Stomach (tissue), 9 donors: ENCODE results near the gene CARD14. TPM values are rescaled to one million over a fixed set of nuclear protein-coding genes. Genes with fewer than 3 reads are reported as not detected.

Experiments used
- DNase-seq, 2 donors: peaks; one replicate each; pipeline versions ENCODE4 v3.0.0 to v3.0.0-alpha.2; 2013 to 2019
- H3K27ac ChIP-seq, 5 donors: fragments of 200-600 bp in 4 of 5; sonication (generic) in 4 of 5; one replicate each; pipeline ENCODE4 v1.5.1; 2013 to 2019; ENCODE audit warnings: mild to moderate bottlenecking in 1 of 5, moderate library complexity in 1 of 5
- H3K27me3 ChIP-seq, 3 donors: fragments of 200-600 bp; sonication (generic); one replicate each; pipeline ENCODE4 v1.5.1; 2017 to 2019; ENCODE audit warnings: mixed run types in 1 of 3
- H3K36me3 ChIP-seq, 4 donors: fragments of 200-600 bp; sonication (generic); 1 replicate in 3 of 4; 2 replicates in 1 of 4; pipeline ENCODE4 v1.5.1; 2016 to 2019
- H3K4me1 ChIP-seq, 4 donors: fragments of 200-600 bp; sonication (generic); one replicate each; pipeline ENCODE4 v1.5.1; 2016 to 2019
- H3K4me3 ChIP-seq, 4 donors: fragments of 200-600 bp; sonication (generic) in 3 of 4; one replicate each; pipeline ENCODE4 v1.5.1; 2016 to 2019; ENCODE audit warnings: mild to moderate bottlenecking in 1 of 4
- H3K9me3 ChIP-seq, 4 donors: fragments of 200-600 bp; sonication (generic); one replicate each; pipeline ENCODE4 v1.5.1; 2016 to 2019
- CTCF ChIP-seq, 7 experiments: fragments of 450-650 bp in 4 of 7; fragments of 200-600 bp in 3 of 7; sonication (generic) in 3 of 7; IDR thresholded peaks; one replicate each; pipeline ENCODE4 v1.5.1; 2016 to 2019; ENCODE audit warnings: antibody characterized with exemption in 7 of 7, control low read depth in 2 of 7, mild to moderate bottlenecking in 1 of 7
- EP300 ChIP-seq: sonication (generic); formaldehyde crosslinking; IDR thresholded peaks from one replicate; pipeline ENCODE4 v1.6.1; 2017; ENCODE audit warnings: antibody characterized with exemption
- POLR2A ChIP-seq, 4 donors: fragments of 450-650 bp; IDR thresholded peaks; one replicate each; pipeline ENCODE4 v1.6.1; 2016; ENCODE audit warnings: antibody characterized with exemption in 4 of 4, control low read depth in 2 of 4, mild to moderate bottlenecking in 1 of 4, moderate library complexity in 1 of 4
- POLR2AphosphoS5 ChIP-seq, 3 donors: sonication (generic); formaldehyde crosslinking; IDR thresholded peaks; one replicate each; pipeline ENCODE4 v1.6.1; 2016; ENCODE audit warnings: antibody characterized with exemption in 3 of 3
- WGBS, 5 donors: extraction: QIAGEN DNeasy Blood & Tissue Kit in 3 of 5; methylation state at CpG; one replicate each; pipeline versions ENCODE4 v1.1.5 to v1.1.7; 2013 to 2018; 5-methylcytosine and 5-hydroxymethylcytosine counted together
- intact Hi-C: fragments of 100-400 bp; cut with DNase I; formaldehyde crosslinking; loops from one replicate; pipeline ENCODE4 v1.15.1; 2023; ENCODE audit warnings: low total_unique reads
- polyA plus RNA-seq, 3 donors: library from polyadenylated mRNA; stranded (reverse); fragments of 200-250 nt; gene quantifications; one replicate each; pipeline ENCODE4 v1.2.3, GENCODE V29; 2013
- total RNA-seq, 5 donors: library from RNA; depleted of rRNA; stranded (reverse); fragments of >200 nt; gene quantifications; one replicate each; pipeline versions ENCODE4 v1.1.0 to v1.2.3, GENCODE V29; 2014 to 2016
- donor health status: healthy with polysubstance abuse.
- donor health status: Bipolar disorder and iron deficiency.
- donor health status: healthy.

The CARD14 gene
- total and polyA plus RNA-seq, 8 donors: 0.12 to 10.5 (median 3.3) TPM; not detected in 4

GRCh38 chr17:80146121-80147034, 23.5 kb upstream of the CARD14 start:
- peaks cover 19 to 48% (median 32%) of the 10 kb centered on the region in 4 donors for H3K4me1 ChIP-seq
- 0 to 1% (median 1%) methylated on average over 18 to 68 of the region's 69 CpGs for WGBS, 5 donors
- H3K27ac ChIP-seq: peak overlapping the region; percentile 91 to 99 (median 96)
- TF ChIP-seq CTCF (IDR thresholded peaks at IDR 0.05): no peak
- TF ChIP-seq POLR2AphosphoS5 (IDR thresholded peaks at IDR 0.05): no peak
- no peak for TF ChIP-seq EP300
- TF ChIP-seq POLR2A (IDR thresholded peaks at IDR 0.05): no peak
- peaks cover 26 to 29% (median 28%) of the 10 kb centered on the region in 4 donors for H3K36me3 ChIP-seq
- no peaks in the 10 kb centered on the region for H3K9me3 ChIP-seq
- H3K4me3 ChIP-seq: peak overlapping the region; percentile 68 to 88 (median 82)
- no peaks in the 10 kb centered on the region for H3K27me3 ChIP-seq
- DNase-seq: peak in 1 of 2 donors; percentile 51
- intact Hi-C loops: no loop called here

- H3K27me3 ChIP-seq: no peaks in the 10 kb centered on the region
- H3K9me3 ChIP-seq: no peaks in the 10 kb centered on the region
- TF ChIP-seq CTCF (IDR thresholded peaks at IDR 0.05) (no peak), POLR2AphosphoS5 (IDR thresholded peaks at IDR 0.05) (peak; percentile 95 to 99 (median 98)), POLR2A (IDR thresholded peaks at IDR 0.05) (peak in 1 of 4 donors; percentile 47), EP300 (peak; percentile 80)
- WGBS, 5 donors: 0 to 1% (median 0%) methylated on average over 7 to 90 of the region's 90 CpGs
- peak within 1 kb of the TSS; percentile 68 to 88 (median 82) for H3K4me3 ChIP-seq
- intact Hi-C loops: no loop called here
- H3K4me1 ChIP-seq: peaks cover 19 to 53% (median 32%) of the 10 kb centered on the region in 4 donors
- H3K36me3 ChIP-seq: peaks cover 19 to 21% (median 20%) of the 10 kb centered on the region in 4 donors
- peak; percentile 98 to 100 for DNase-seq
- H3K27ac ChIP-seq: peak within 1 kb of the TSS; percentile 91 to 99 (median 96)
Observed at GRCh38 chr17:80147035-80147822, 22.6 kb upstream of the CARD14 start, which contains the start of gene EIF4A3. Gene EIF4A3, minus strand, starts transcription at chr17:80147128. Its CDS starts 167 bp downstream, at chr17:80146961.

- TF ChIP-seq POLR2A (IDR thresholded peaks at IDR 0.05) (no peak), CTCF (IDR thresholded peaks at IDR 0.05) (no peak), EP300 (no peak), POLR2AphosphoS5 (IDR thresholded peaks at IDR 0.05) (no peak)
- no peaks in the 10 kb centered on the region for H3K27me3 ChIP-seq
- intact Hi-C loops: no loop called here
- no peak overlapping the region for H3K4me3 ChIP-seq
- H3K9me3 ChIP-seq: peaks cover 0 to 11% (median 5%) of the 10 kb centered on the region in 4 donors
- H3K4me1 ChIP-seq: peaks cover 5 to 30% (median 8%) of the 10 kb centered on the region in 4 donors
- DNase-seq: peak in 1 of 2 donors; percentile 36
- no peaks in the 10 kb centered on the region for H3K36me3 ChIP-seq
- peak overlapping the region in 1 of 5 donors; percentile 7 for H3K27ac ChIP-seq
- 60 to 79% (median 69%) methylated on average over 5 of the region's 5 CpGs for WGBS, 5 donors
Observed at GRCh38 chr17:80151333-80151732, 18.5 kb upstream of the CARD14 start.
